Natural killer cell (primary cell): ENCODE data around the gene LUC7L. TPM values are rescaled to one million over a fixed set of nuclear protein-coding genes. Genes with fewer than 3 reads are reported as not detected.

Source experiments
- ATAC-seq, 3 donors: fragments of 150-1000 bp in 2 of 3; fragments of 200-7000 bp in 1 of 3; cut with Tn5 transposase; 1 replicate in 1 of 3; 2 replicates in 2 of 3; pipeline ENCODE4 v1.10.0; 2021; ENCODE audit warnings: mild to moderate bottlenecking in 2 of 3, moderate library complexity in 2 of 3
- DNase-seq, 2 donors: peaks; one replicate each; pipeline versions ENCODE4 v3.0.0 to v3.0.0-alpha.2; 2013 to 2021; ENCODE audit warnings: mixed read lengths in 1 of 2
- H3K27ac ChIP-seq: one replicate; pipeline ENCODE4 v1.5.1; 2013; ENCODE audit warnings: mild to moderate bottlenecking, low read length
- H3K27me3 ChIP-seq: one replicate; pipeline ENCODE4 v1.6.1; 2013; ENCODE audit warnings: low read length; ENCODE audit not compliant: control insufficient read depth, insufficient read depth
- H3K36me3 ChIP-seq: one replicate; pipeline ENCODE4 v1.6.1; 2013; ENCODE audit warnings: low read length; ENCODE audit not compliant: control insufficient read depth, insufficient read depth
- H3K4me1 ChIP-seq: one replicate; pipeline ENCODE4 v1.6.1; 2013; ENCODE audit warnings: low read length; ENCODE audit not compliant: control insufficient read depth, insufficient read depth
- H3K4me3 ChIP-seq: one replicate; pipeline ENCODE4 v1.5.1; 2013; ENCODE audit warnings: low read length
- H3K9me3 ChIP-seq: one replicate; pipeline ENCODE4 v1.6.1; 2013; ENCODE audit warnings: low read length; ENCODE audit not compliant: control insufficient read depth, insufficient read depth
- H3K27ac Mint-ChIP-seq, 2 donors: one replicate each; pipeline ENCODE4 v1.8.0; 2022; ENCODE audit warnings: mild to moderate bottlenecking in 2 of 2, mixed read lengths in 2 of 2, moderate library complexity in 1 of 2
- H3K27me3 Mint-ChIP-seq, 2 donors: one replicate each; pipeline ENCODE4 v1.8.0; 2022; ENCODE audit warnings: low read depth in 2 of 2, mixed read lengths in 2 of 2
- H3K36me3 Mint-ChIP-seq: one replicate; pipeline ENCODE4 v1.8.0; 2022; ENCODE audit warnings: mixed read lengths
- H3K4me1 Mint-ChIP-seq, 2 donors: one replicate each; pipeline ENCODE4 v1.8.0; 2022; ENCODE audit warnings: mixed read lengths in 2 of 2
- H3K4me3 Mint-ChIP-seq: one replicate; pipeline ENCODE4 v1.8.0; 2022; ENCODE audit warnings: mild to moderate bottlenecking, moderate library complexity, mixed read lengths
- H3K9me3 Mint-ChIP-seq, 2 donors: one replicate each; pipeline ENCODE4 v1.8.0; 2022; ENCODE audit warnings: mixed read lengths in 2 of 2
- CTCF ChIP-seq: fragments of 200-600 bp; IDR thresholded peaks from one replicate; pipeline ENCODE4 v1.8.0; 2022; ENCODE audit warnings: antibody characterized with exemption
- WGBS: methylation state at CpG from one replicate; pipeline ENCODE4 v1.1.7; 2013; ENCODE audit warnings: missing lambda C conversion rate; ENCODE audit not compliant: insufficient coverage; 5-methylcytosine and 5-hydroxymethylcytosine counted together
- intact Hi-C: fragments of 100-400 bp; cut with micrococcal nuclease; formaldehyde crosslinking; loops from one replicate; pipeline ENCODE4 v1.14.2; 2022
- total RNA-seq, 4 donors: library from RNA; stranded (reverse); fragments of 120-200 nt in 1 of 4; gene quantifications; one replicate each; pipeline versions ENCODE4 v1.2.3 to v1.2.4, GENCODE V29; 2013 to 2022

LUC7L gene
- total RNA-seq, 3 donors from 2014 or later (not counting 1 experiment from before 2014, with no cell fraction given) = 129 to 168 (median 153) TPM

GRCh38 chr16:252366-253337 lies 23.4 kb upstream of the LUC7L start:
- Mint-ChIP-seq H3K4me1 (peaks cover 9 to 36% of the 10 kb centered on the region in 2 donors), H3K4me3 (peak overlapping the region; percentile 90), H3K27me3 (no peaks in the 10 kb centered on the region), H3K27ac (peak overlapping the region; percentile 88 to 90), H3K36me3 (peaks cover 8% of the 10 kb centered on the region), H3K9me3 (no peaks in the 10 kb centered on the region)
- intact Hi-C loops = loop anchor here (2.0 kb wide), 1 partner anchor 18 kb away; the partner anchor contains the start of gene FAM234A
- H3K36me3 ChIP-seq = peaks cover 3% of the 10 kb centered on the region
- peak overlapping the region; percentile 75 for H3K27ac ChIP-seq
- H3K4me3 ChIP-seq = peak overlapping the region; percentile 28
- peak in 1 of 2 donors; percentile 54 for DNase-seq
- no peaks in the 10 kb centered on the region for H3K27me3 ChIP-seq
- no peaks in the 10 kb centered on the region for H3K9me3 ChIP-seq
- no peak for TF ChIP-seq CTCF
- peak; percentile 58 to 80 (median 77) for ATAC-seq
- WGBS = 36% methylated on average over 19 of the region's 30 CpGs
- H3K4me1 ChIP-seq = peaks cover 26% of the 10 kb centered on the region

- Mint-ChIP-seq H3K27me3 (no peaks in the 10 kb centered on the region), H3K4me3 (no peak overlapping the region), H3K36me3 (peaks cover 8% of the 10 kb centered on the region), H3K27ac (no peak overlapping the region), H3K9me3 (no peaks in the 10 kb centered on the region), H3K4me1 (peaks cover 15 to 43% of the 10 kb centered on the region in 2 donors)
- no peak for ATAC-seq
- Histone ChIP-seq H3K27ac (no peak overlapping the region), H3K27me3 (no peaks in the 10 kb centered on the region), H3K9me3 (no peaks in the 10 kb centered on the region), H3K4me3 (no peak overlapping the region), H3K4me1 (peaks cover 36% of the 10 kb centered on the region), H3K36me3 (peaks cover 3% of the 10 kb centered on the region)
- DNase-seq = no peak
- WGBS = 95% methylated on average over 12 of the region's 12 CpGs
- intact Hi-C loops = no loop called here
- TF ChIP-seq CTCF = no peak
These were observed 20.2 kb upstream of the LUC7L start for GRCh38 chr16:249431-249830.

GRCh38 chr16:247027-247426 lies 17.8 kb upstream of the LUC7L start:
- WGBS = 61% methylated on average over 12 of the region's 12 CpGs
- no peak for DNase-seq
- intact Hi-C loops = no loop called here
- Mint-ChIP-seq H3K36me3 (peaks cover 8% of the 10 kb centered on the region), H3K27me3 (no peaks in the 10 kb centered on the region), H3K27ac (peak overlapping the region in 1 of 2 donors; percentile 85), H3K4me1 (peaks cover 14 to 40% of the 10 kb centered on the region in 2 donors), H3K9me3 (no peaks in the 10 kb centered on the region), H3K4me3 (no peak overlapping the region)
- TF ChIP-seq CTCF = no peak
- Histone ChIP-seq H3K27ac (no peak overlapping the region), H3K36me3 (no peaks in the 10 kb centered on the region), H3K9me3 (no peaks in the 10 kb centered on the region), H3K4me3 (no peak overlapping the region), H3K27me3 (no peaks in the 10 kb centered on the region), H3K4me1 (peaks cover 18% of the 10 kb centered on the region)
- peak in 2 of 3 donors; percentile 57 to 81 for ATAC-seq
